ENCODE measurements around the gene TUBE1. TPM values are rescaled to one million over a fixed set of nuclear protein-coding genes. Genes with fewer than 3 reads are reported as not detected.

TUBE1 gene
- total and polyA plus RNA-seq, 2 experiments from 2014 or later = 26.3 to 27.7 TPM

- H2AFZ ChIP-seq = peak within 1 kb of the TSS; percentile 88
Measured at GRCh38 chr6:112054001-112054400, 33.3 kb downstream of the TUBE1 start, which contains the start of gene CCN6. CCN6 (plus strand) TSS chr6:112054104; CDS start chr6:112054358, 254 bp downstream.

More at GRCh38 chr6:112054001-112054400, 33.3 kb downstream of the TUBE1 start, which contains the start of gene CCN6:
- Histone ChIP-seq H3K27ac (ENCODE audit: low read depth) (no peak within 1 kb of the TSS), H3K9me2 (ENCODE audit: insufficient read depth) (0 out of 2 replicates have a peak, but pooled peaks cover 4% of the 10 kb centered on the region), H3K27me3 (ENCODE audit: insufficient read depth) (no peaks in the 10 kb centered on the region), H3K4me3 (no peak within 1 kb of the TSS), H4K20me1 (replicated peaks; ENCODE audit: insufficient read depth) (no peaks in the 10 kb centered on the region), H3K4me2 (no peak within 1 kb of the TSS), H3K79me2 (replicated peaks; ENCODE audit: insufficient read depth) (no peaks in the 10 kb centered on the region), H3K4me1 (ENCODE audit: insufficient read depth) (no peaks in the 10 kb centered on the region), H3K36me3 (ENCODE audit: insufficient read depth) (no peaks in the 10 kb centered on the region), H3F3A (replicated peaks; ENCODE audit: low read depth) (no peaks in the 10 kb centered on the region)
- DNase-seq (ENCODE audit: low spot score) = no peak
- Mint-ChIP-seq H3K27ac (no peak within 1 kb of the TSS), H3K9me3 (no peaks in the 10 kb centered on the region), H3K4me1 (no peaks in the 10 kb centered on the region), H3K4me3 (no peak within 1 kb of the TSS), H3K36me3 (ENCODE audit: low read depth) (no peaks in the 10 kb centered on the region), H3K27me3 (ENCODE audit: insufficient read depth, low read depth, poor library complexity) (peaks cover 2% of the 10 kb centered on the region)
- no peak for TF ChIP-seq CREB1 (CRISPR knock-in tag; IDR thresholded peaks at IDR 0.05; ENCODE audit: low read depth)
- no peak for TF ChIP-seq EZH2phosphoT487 (IDR thresholded peaks at IDR 0.05; ENCODE audit: unreplicated experiment)
- no peak for TF ChIP-seq NANOG (IDR thresholded peaks at IDR 0.05; ENCODE audit: borderline replicate concordance)
- TF ChIP-seq CTCF (conservative IDR thresholded peaks at IDR 0.05; ENCODE audit: low read depth in 2 of 2) = no peak
- TF ChIP-seq JUNB (IDR thresholded peaks at IDR 0.05; ENCODE audit: unreplicated experiment) = no peak
- TF ChIP-seq ZNF331 (CRISPR knock-in tag; IDR thresholded peaks at IDR 0.05; ENCODE audit: low read depth) = no peak
- no peak for TF ChIP-seq ZNF462 (CRISPR knock-in tag; IDR thresholded peaks at IDR 0.05)
- TF ChIP-seq REST (IDR thresholded peaks at IDR 0.05; ENCODE audit: unreplicated experiment) = no peak
- no peak for TF ChIP-seq ZNF114 (CRISPR knock-in tag; IDR thresholded peaks at IDR 0.05)
- TF ChIP-seq EZH2 (IDR thresholded peaks at IDR 0.05; ENCODE audit: low read depth, unreplicated experiment) = no peak
- no peak for TF ChIP-seq STAT1 (IDR thresholded peaks at IDR 0.05; ENCODE audit: unreplicated experiment)
- TF ChIP-seq ETS1 (IDR thresholded peaks at IDR 0.05) = no peak
- no peak for TF ChIP-seq POLR2AphosphoS5 (IDR thresholded peaks at IDR 0.05; ENCODE audit: low read depth)
- ATAC-seq = 0 out of 3 replicates have a peak, but pooled peaks have one; percentile 26
